Measurements from ENCODE around the gene RAB35.

RAB35 gene

GRCh38 chr12:120075034-120075616, 41.4 kb downstream of the RAB35 start:
- Histone ChIP-seq H3K27ac (no peak overlapping the region), H3K4me3 (no peak overlapping the region), H3K4me1 (no peaks in the 10 kb centered on the region), H3K9me3 (no peaks in the 10 kb centered on the region), H3K36me3 (no peaks in the 10 kb centered on the region), H3K27me3 (no peaks in the 10 kb centered on the region)
- no peak for DNase-seq
- no peak for TF ChIP-seq CTCF (IDR thresholded peaks at IDR 0.05)
- intact Hi-C loops (cut with DNase I; ENCODE audit: low total_unique reads) = no loop called here

GRCh38 chr12:120072472-120073249, 43.9 kb downstream of the RAB35 start:
- no peak for DNase-seq
- intact Hi-C loops (cut with DNase I; ENCODE audit: low total_unique reads) = no loop called here
- no peaks in the 10 kb centered on the region for H3K36me3 ChIP-seq
- H3K9me3 ChIP-seq = no peaks in the 10 kb centered on the region
- H3K27me3 ChIP-seq = no peaks in the 10 kb centered on the region
- TF ChIP-seq CTCF (IDR thresholded peaks at IDR 0.05) = no peak
- H3K4me1 ChIP-seq = no peaks in the 10 kb centered on the region
- no peak overlapping the region for H3K4me3 ChIP-seq
- H3K27ac ChIP-seq = no peak overlapping the region

- no peak for TF ChIP-seq CTCF (IDR thresholded peaks at IDR 0.05)
- H3K4me1 ChIP-seq = no peaks in the 10 kb centered on the region
- H3K27ac ChIP-seq = no peak overlapping the region
- no peak overlapping the region for H3K4me3 ChIP-seq
- no peaks in the 10 kb centered on the region for H3K9me3 ChIP-seq
- H3K36me3 ChIP-seq = no peaks in the 10 kb centered on the region
- intact Hi-C loops (cut with DNase I; ENCODE audit: low total_unique reads) = no loop called here
- no peaks in the 10 kb centered on the region for H3K27me3 ChIP-seq
- DNase-seq = no peak
Measured at GRCh38 chr12:120071493-120072020, 45.0 kb downstream of the RAB35 start.

GRCh38 chr12:120069278-120069677, 47.3 kb downstream of the RAB35 start:
- TF ChIP-seq CTCF (IDR thresholded peaks at IDR 0.05) = no peak
- Histone ChIP-seq H3K36me3 (no peaks in the 10 kb centered on the region), H3K4me3 (no peak overlapping the region), H3K27ac (no peak overlapping the region), H3K4me1 (no peaks in the 10 kb centered on the region), H3K27me3 (peaks cover 0 to 7% of the 10 kb centered on the region in 2 donors), H3K9me3 (no peaks in the 10 kb centered on the region)
- DNase-seq = no peak
- intact Hi-C loops (cut with DNase I; ENCODE audit: low total_unique reads) = no loop called here

- TF ChIP-seq CTCF (IDR thresholded peaks at IDR 0.05) = no peak
- no peak overlapping the region for H3K27ac ChIP-seq
- H3K4me3 ChIP-seq = no peak overlapping the region
- H3K27me3 ChIP-seq = peaks cover 0 to 9% of the 10 kb centered on the region in 2 donors
- intact Hi-C loops (cut with DNase I; ENCODE audit: low total_unique reads) = no loop called here
- no peak for DNase-seq
- no peaks in the 10 kb centered on the region for H3K4me1 ChIP-seq
- H3K9me3 ChIP-seq = no peaks in the 10 kb centered on the region
- H3K36me3 ChIP-seq = no peaks in the 10 kb centered on the region
Measured at GRCh38 chr12:120067901-120068300, 48.7 kb downstream of the RAB35 start.

All from tibial artery (tissue), 4 donors.